NCI-H345 (cell line): ENCODE results near the gene PJA1.

Source experiments
- DNase-seq: peaks from one replicate; lab custom pipeline; 2025; lab: John Stamatoyannopoulos, UW

PJA1 gene

GRCh38 chrX:69142788-69143469, 22.3 kb downstream of the PJA1 start:
- no peak for DNase-seq

GRCh38 chrX:69140837-69141236, 24.4 kb downstream of the PJA1 start:
- DNase-seq, result no peak

GRCh38 chrX:69139516-69139915, 25.7 kb downstream of the PJA1 start:
- DNase-seq, result no peak

- DNase-seq, result no peak
Observed at GRCh38 chrX:69138512-69138911, 26.7 kb downstream of the PJA1 start.

GRCh38 chrX:69138118-69138390, 27.2 kb downstream of the PJA1 start:
- no peak for DNase-seq

GRCh38 chrX:69137371-69138117, 27.7 kb downstream of the PJA1 start:
- no peak for DNase-seq

GRCh38 chrX:69136546-69137331, 28.5 kb downstream of the PJA1 start:
- DNase-seq, result no peak

GRCh38 chrX:69133921-69134542, 31.2 kb downstream of the PJA1 start:
- no peak for DNase-seq

GRCh38 chrX:69131886-69132285, 33.4 kb downstream of the PJA1 start:
- DNase-seq, result peak; percentile 61

GRCh38 chrX:69130439-69130838, 34.8 kb downstream of the PJA1 start:
- DNase-seq, result peak; percentile 43

- DNase-seq, result no peak
Observed at GRCh38 chrX:69128588-69128987, 36.7 kb downstream of the PJA1 start.

GRCh38 chrX:69127466-69127865, 37.8 kb downstream of the PJA1 start:
- DNase-seq, result no peak

GRCh38 chrX:69126642-69127041, 38.6 kb downstream of the PJA1 start:
- no peak for DNase-seq

- no peak for DNase-seq
Observed at GRCh38 chrX:69125094-69125493, 40.2 kb downstream of the PJA1 start.

GRCh38 chrX:69124108-69124507, 41.1 kb downstream of the PJA1 start:
- DNase-seq, result no peak

GRCh38 chrX:69123481-69123880, 41.8 kb downstream of the PJA1 start:
- no peak for DNase-seq

GRCh38 chrX:69121321-69122000, 43.8 kb downstream of the PJA1 start:
- no peak for DNase-seq

GRCh38 chrX:69120476-69120875, 44.8 kb downstream of the PJA1 start:
- no peak for DNase-seq

- DNase-seq, result no peak
Observed at GRCh38 chrX:69119122-69119521, 46.1 kb downstream of the PJA1 start.

- no peak for DNase-seq
Observed at GRCh38 chrX:69117876-69118526, 47.3 kb downstream of the PJA1 start.

- DNase-seq, result no peak
Observed at GRCh38 chrX:69116077-69116476, 49.2 kb downstream of the PJA1 start.

- no peak for DNase-seq
Observed at GRCh38 chrX:69113723-69114122, 51.5 kb downstream of the PJA1 start.
